ENCODE data around the gene RBBP8NL. TPM values are rescaled to one million over a fixed set of nuclear protein-coding genes. Genes with fewer than 3 reads are reported as not detected.

The RBBP8NL gene
- total and polyA plus RNA-seq, 4 donors = 0.21 to 1.3 (median 1.1) TPM

- peaks cover 0 to 46% (median 4%) of the 10 kb centered on the region in 5 donors for H3K4me1 ChIP-seq (ENCODE audit: control insufficient read depth in 5 of 5, insufficient read depth in 5 of 5, low read length in 5 of 5)
- ATAC-seq (ENCODE audit: insufficient read depth, low FRiP score) (no peak), DNase-seq (peak in 1 of 3 donors; percentile 9)
- no peak overlapping the region for H3K27ac ChIP-seq (ENCODE audit: low read depth in 1 of 2, low read length in 1 of 2)
- TF ChIP-seq, protein P1, sequence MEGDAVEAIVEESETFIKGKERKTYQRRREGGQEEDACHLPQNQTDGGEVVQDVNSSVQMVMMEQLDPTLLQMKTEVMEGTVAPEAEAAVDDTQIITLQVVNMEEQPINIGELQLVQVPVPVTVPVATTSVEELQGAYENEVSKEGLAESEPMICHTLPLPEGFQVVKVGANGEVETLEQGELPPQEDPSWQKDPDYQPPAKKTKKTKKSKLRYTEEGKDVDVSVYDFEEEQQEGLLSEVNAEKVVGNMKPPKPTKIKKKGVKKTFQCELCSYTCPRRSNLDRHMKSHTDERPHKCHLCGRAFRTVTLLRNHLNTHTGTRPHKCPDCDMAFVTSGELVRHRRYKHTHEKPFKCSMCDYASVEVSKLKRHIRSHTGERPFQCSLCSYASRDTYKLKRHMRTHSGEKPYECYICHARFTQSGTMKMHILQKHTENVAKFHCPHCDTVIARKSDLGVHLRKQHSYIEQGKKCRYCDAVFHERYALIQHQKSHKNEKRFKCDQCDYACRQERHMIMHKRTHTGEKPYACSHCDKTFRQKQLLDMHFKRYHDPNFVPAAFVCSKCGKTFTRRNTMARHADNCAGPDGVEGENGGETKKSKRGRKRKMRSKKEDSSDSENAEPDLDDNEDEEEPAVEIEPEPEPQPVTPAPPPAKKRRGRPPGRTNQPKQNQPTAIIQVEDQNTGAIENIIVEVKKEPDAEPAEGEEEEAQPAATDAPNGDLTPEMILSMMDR (IDR thresholded peaks at IDR 0.05; ENCODE audit: control extremely low read depth, extremely low read depth) = no peak
- no peaks in the 10 kb centered on the region for H3K9me3 ChIP-seq (ENCODE audit: control insufficient read depth in 4 of 4, insufficient read depth in 3 of 4, low read length in 3 of 4)
- H3K9ac ChIP-seq (ENCODE audit: insufficient read depth in 1 of 2, low read length in 2 of 2) = no peak overlapping the region
- H3K27me3 ChIP-seq (ENCODE audit: control insufficient read depth in 3 of 3, insufficient read depth in 3 of 3, low read length in 2 of 3) = no peaks in the 10 kb centered on the region
- H3K36me3 ChIP-seq (ENCODE audit: control insufficient read depth in 4 of 4, insufficient read depth in 4 of 4, low read length in 4 of 4) = no peaks in the 10 kb centered on the region
- no peak overlapping the region for H3K4me3 ChIP-seq
- 86 to 91% methylated on average over 12 of the region's 12 CpGs for WGBS, 2 donors
These were observed 18.7 kb downstream of the RBBP8NL start for GRCh38 chr20:62408640-62409039.

- TF ChIP-seq, protein P1 (IDR thresholded peaks at IDR 0.05; ENCODE audit: control extremely low read depth, extremely low read depth) = no peak
- Histone ChIP-seq H3K4me3 (no peak overlapping the region), H3K9me3 (ENCODE audit: control insufficient read depth in 4 of 4, insufficient read depth in 3 of 4, low read length in 3 of 4) (no peaks in the 10 kb centered on the region), H3K4me1 (ENCODE audit: control insufficient read depth in 5 of 5, insufficient read depth in 5 of 5, low read length in 5 of 5) (peaks cover 0 to 46% (median 4%) of the 10 kb centered on the region in 5 donors), H3K36me3 (ENCODE audit: control insufficient read depth in 4 of 4, insufficient read depth in 4 of 4, low read length in 4 of 4) (no peaks in the 10 kb centered on the region), H3K9ac (ENCODE audit: insufficient read depth in 1 of 2, low read length in 2 of 2) (no peak overlapping the region), H3K27me3 (ENCODE audit: control insufficient read depth in 3 of 3, insufficient read depth in 3 of 3, low read length in 2 of 3) (no peaks in the 10 kb centered on the region), H3K27ac (ENCODE audit: low read depth in 1 of 2, low read length in 1 of 2) (no peak overlapping the region)
- no peak for DNase-seq
- ATAC-seq (ENCODE audit: insufficient read depth, low FRiP score) = no peak
- 93 to 95% methylated on average over 15 of the region's 15 CpGs for WGBS, 2 donors
These were observed 19.3 kb downstream of the RBBP8NL start for GRCh38 chr20:62408055-62408454.

GRCh38 chr20:62407221-62407992 lies 19.9 kb downstream of the RBBP8NL start, which contains the start of gene CABLES2:
Gene CABLES2, minus strand, starts transcription at chr20:62407285. Its CDS starts 9 bp downstream, at chr20:62407276.
- DNase-seq = peak; percentile 94 to 97 (median 96)
- Histone ChIP-seq H3K9ac (ENCODE audit: insufficient read depth in 1 of 2, low read length in 2 of 2) (peak within 1 kb of the TSS in 1 of 2 donors; percentile 53), H3K4me1 (ENCODE audit: control insufficient read depth in 5 of 5, insufficient read depth in 5 of 5, low read length in 5 of 5) (peaks cover 0 to 51% (median 4%) of the 10 kb centered on the region in 5 donors), H3K9me3 (ENCODE audit: control insufficient read depth in 4 of 4, insufficient read depth in 3 of 4, low read length in 3 of 4) (no peaks in the 10 kb centered on the region), H3K36me3 (ENCODE audit: control insufficient read depth in 4 of 4, insufficient read depth in 4 of 4, low read length in 4 of 4) (peaks cover 0 to under 1% (median 0%) of the 10 kb centered on the region in 4 donors), H3K27me3 (ENCODE audit: control insufficient read depth in 3 of 3, insufficient read depth in 3 of 3, low read length in 2 of 3) (no peaks in the 10 kb centered on the region), H3K4me3 (peak within 1 kb of the TSS; percentile 62), H3K27ac (ENCODE audit: low read depth in 1 of 2, low read length in 1 of 2) (peak within 1 kb of the TSS; percentile 23 to 38)
- peak; percentile 97 for ATAC-seq (ENCODE audit: insufficient read depth, low FRiP score)
- WGBS, 2 donors = 5 to 8% methylated on average over 44 to 73 of the region's 73 CpGs
- TF ChIP-seq, protein P1 (IDR thresholded peaks at IDR 0.05; ENCODE audit: control extremely low read depth, extremely low read depth) = no peak

Data from lung (tissue), 12 donors.